GM12878 (cell line): ENCODE results near the gene CENPP. TPM values are rescaled to one million over a fixed set of nuclear protein-coding genes. Genes with fewer than 3 reads are reported as not detected.

ENCODE experiments used
- ETV6 ChIP-seq, 2 experiments: fragments of 450-650 bp in 1 of 2; IDR thresholded peaks in 1 of 2; conservative IDR thresholded peaks in 1 of 2; 2 replicates each; pipeline ENCODE4 v1.6.1; 2014; ENCODE audit warnings: antibody characterized with exemption in 1 of 2, borderline replicate concordance in 1 of 2, low read depth in 1 of 2, mild to moderate bottlenecking in 1 of 2, moderate library complexity in 1 of 2
- EZH2 ChIP-seq: IDR thresholded peaks from 2 replicates; pipeline ENCODE4 v1.6.1; 2012; ENCODE audit warnings: low read depth, mild to moderate bottlenecking, control low read depth, inconsistent platforms, low read length, borderline replicate concordance; ENCODE audit not compliant: control insufficient read depth
- NFYB ChIP-seq: IDR thresholded peaks from 2 replicates; pipeline ENCODE4 v1.6.1; 2011; ENCODE audit warnings: low read depth, mild to moderate bottlenecking, low read length, improper control_type of control experiment, moderate library complexity; ENCODE audit not compliant: insufficient read depth
- RB1 ChIP-seq: fragments of 450-650 bp; formaldehyde crosslinking; IDR thresholded peaks from 2 replicates; pipeline ENCODE4 v1.6.1; 2017; ENCODE audit warnings: mild to moderate bottlenecking, borderline replicate concordance
- YY1 ChIP-seq: IDR thresholded peaks from 2 replicates; pipeline ENCODE4 v1.6.1; 2011; ENCODE audit warnings: low read depth, mild to moderate bottlenecking, low read length
- ZNF207 ChIP-seq: fragments of 450-650 bp; IDR thresholded peaks from 2 replicates; pipeline ENCODE4 v1.6.1; 2014; ENCODE audit warnings: antibody characterized with exemption, mild to moderate bottlenecking, borderline replicate concordance
- ZZZ3 ChIP-seq: IDR thresholded peaks from 2 replicates; pipeline ENCODE4 v1.6.1; 2011; ENCODE audit warnings: low read depth; ENCODE audit not compliant: control insufficient read depth, insufficient read length
- polyA plus RNA-seq, 11 experiments: library from polyadenylated mRNA; depleted of rRNA in 4 of 11; unstranded in 6 of 11; stranded (reverse) in 5 of 11; fragments of >200 nt; fragmentation: Nextera tagmentation in 4 of 11; fragmentation: Illumina TruSeq in 1 of 11; extraction: Ambion mirVana in 4 of 11; extraction: Trizol in 1 of 11; gene quantifications; 1 replicate in 1 of 11; 2 replicates in 10 of 11; pipeline versions ENCODE4 v1.2.1 to v1.2.3, GENCODE V29; 2011 to 2016; ENCODE audit warnings: inconsistent platforms in 2 of 11, missing spikeins in 2 of 11, low read depth in 1 of 11
- total RNA-seq, 4 experiments: library from RNA; depleted of rRNA in 3 of 4; stranded (reverse); fragments of >200 nt in 3 of 4; fragmentation: Illumina TruSeq in 1 of 4; extraction: Trizol in 1 of 4; gene quantifications; 2 replicates each; pipeline versions ENCODE4 v1.2.1 to v1.2.3, GENCODE V29; 2013 to 2021
- TF ChIP-seq, protein P1 (sequence below): IDR thresholded peaks from 2 replicates; pipeline ENCODE4 v1.6.1; 2011; ENCODE audit warnings: mild to moderate bottlenecking, low read depth, low read length, moderate library complexity; ENCODE audit not compliant: insufficient replicate concordance
- TF ChIP-seq, protein P2 (sequence below): fragments of 150-350 bp; IDR thresholded peaks from 2 replicates; pipeline ENCODE4 v1.6.1; 2016; ENCODE audit warnings: low read depth, low read length

The CENPP gene
- total and polyA plus RNA-seq, 10 of the 15 experiments (the other 5 are each of a cell fraction or from before 2014, with no cell fraction given), result 9.4 to 31.4 (median 19.8) TPM

DNA sequence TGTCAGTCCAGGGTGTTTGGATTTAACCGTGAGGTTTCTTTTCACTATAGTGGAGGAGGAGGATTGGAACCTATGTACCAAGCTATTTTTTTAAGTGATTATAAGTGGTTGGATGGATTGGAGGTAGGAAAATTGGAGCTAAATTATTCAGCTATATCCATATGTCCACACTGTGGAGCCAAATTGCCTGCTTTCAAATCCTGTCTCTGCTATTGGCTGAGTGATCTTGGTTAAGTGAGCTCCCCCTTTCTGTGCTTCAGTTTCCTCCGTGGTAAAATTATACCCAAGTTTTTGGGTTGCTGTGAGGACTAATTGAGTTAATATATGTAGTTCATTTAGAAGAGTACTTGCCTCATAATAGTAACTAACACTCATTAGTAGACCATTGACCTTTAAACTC lies 2.5 kb downstream of the CENPP start (continued):
- TF ChIP-seq, protein P1, sequence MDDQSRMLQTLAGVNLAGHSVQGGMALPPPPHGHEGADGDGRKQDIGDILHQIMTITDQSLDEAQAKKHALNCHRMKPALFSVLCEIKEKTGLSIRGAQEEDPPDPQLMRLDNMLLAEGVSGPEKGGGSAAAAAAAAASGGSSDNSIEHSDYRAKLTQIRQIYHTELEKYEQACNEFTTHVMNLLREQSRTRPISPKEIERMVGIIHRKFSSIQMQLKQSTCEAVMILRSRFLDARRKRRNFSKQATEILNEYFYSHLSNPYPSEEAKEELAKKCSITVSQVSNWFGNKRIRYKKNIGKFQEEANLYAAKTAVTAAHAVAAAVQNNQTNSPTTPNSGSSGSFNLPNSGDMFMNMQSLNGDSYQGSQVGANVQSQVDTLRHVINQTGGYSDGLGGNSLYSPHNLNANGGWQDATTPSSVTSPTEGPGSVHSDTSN, result no peak
- TF ChIP-seq, protein P2, sequence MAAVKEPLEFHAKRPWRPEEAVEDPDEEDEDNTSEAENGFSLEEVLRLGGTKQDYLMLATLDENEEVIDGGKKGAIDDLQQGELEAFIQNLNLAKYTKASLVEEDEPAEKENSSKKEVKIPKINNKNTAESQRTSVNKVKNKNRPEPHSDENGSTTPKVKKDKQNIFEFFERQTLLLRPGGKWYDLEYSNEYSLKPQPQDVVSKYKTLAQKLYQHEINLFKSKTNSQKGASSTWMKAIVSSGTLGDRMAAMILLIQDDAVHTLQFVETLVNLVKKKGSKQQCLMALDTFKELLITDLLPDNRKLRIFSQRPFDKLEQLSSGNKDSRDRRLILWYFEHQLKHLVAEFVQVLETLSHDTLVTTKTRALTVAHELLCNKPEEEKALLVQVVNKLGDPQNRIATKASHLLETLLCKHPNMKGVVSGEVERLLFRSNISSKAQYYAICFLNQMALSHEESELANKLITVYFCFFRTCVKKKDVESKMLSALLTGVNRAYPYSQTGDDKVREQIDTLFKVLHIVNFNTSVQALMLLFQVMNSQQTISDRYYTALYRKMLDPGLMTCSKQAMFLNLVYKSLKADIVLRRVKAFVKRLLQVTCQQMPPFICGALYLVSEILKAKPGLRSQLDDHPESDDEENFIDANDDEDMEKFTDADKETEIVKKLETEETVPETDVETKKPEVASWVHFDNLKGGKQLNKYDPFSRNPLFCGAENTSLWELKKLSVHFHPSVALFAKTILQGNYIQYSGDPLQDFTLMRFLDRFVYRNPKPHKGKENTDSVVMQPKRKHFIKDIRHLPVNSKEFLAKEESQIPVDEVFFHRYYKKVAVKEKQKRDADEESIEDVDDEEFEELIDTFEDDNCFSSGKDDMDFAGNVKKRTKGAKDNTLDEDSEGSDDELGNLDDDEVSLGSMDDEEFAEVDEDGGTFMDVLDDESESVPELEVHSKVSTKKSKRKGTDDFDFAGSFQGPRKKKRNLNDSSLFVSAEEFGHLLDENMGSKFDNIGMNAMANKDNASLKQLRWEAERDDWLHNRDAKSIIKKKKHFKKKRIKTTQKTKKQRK, result no peak
- TF ChIP-seq EZH2 (no peak), RB1 (no peak), ETV6 (conservative IDR thresholded peaks at IDR 0.05 in 1 of 2, IDR thresholded peaks at IDR 0.05 in 1 of 2; ENCODE audit: borderline replicate concordance in 1 of 2, low read depth in 1 of 2) (no peak), ZZZ3 (no peak), ZNF207 (no peak), YY1 (no peak), NFYB (0 out of 2 replicates have a peak, but pooled peaks have one; percentile 25)
